Transverse colon (tissue), 4 donors: ENCODE data around the gene ARF5. TPM values are rescaled to one million over a fixed set of nuclear protein-coding genes. Genes with fewer than 3 reads are reported as not detected.

ENCODE experiments used
- DNase-seq: peaks from one replicate; pipeline ENCODE4 v3.0.0-alpha.2; 2019
- H3K27ac ChIP-seq, 4 donors: fragments of 200-600 bp; sonication (generic); 2 replicates each; pipeline ENCODE4 v1.5.1; 2016 to 2018; ENCODE audit warnings: inconsistent platforms in 4 of 4
- H3K27me3 ChIP-seq: fragments of 200-600 bp; sonication (generic); 2 replicates; pipeline ENCODE4 v1.5.1; 2017; ENCODE audit warnings: inconsistent platforms
- H3K36me3 ChIP-seq, 4 donors: fragments of 200-600 bp; sonication (generic); 2 replicates each; pipeline ENCODE4 v1.5.1; 2017 to 2019; ENCODE audit warnings: inconsistent platforms in 4 of 4
- H3K4me1 ChIP-seq, 4 donors: fragments of 200-600 bp; sonication (generic); 2 replicates each; pipeline ENCODE4 v1.5.1; 2017 to 2020; ENCODE audit warnings: inconsistent platforms in 4 of 4
- H3K4me3 ChIP-seq, 4 donors: fragments of 200-600 bp; sonication (generic); 1 replicate in 1 of 4; 2 replicates in 3 of 4; pipeline versions ENCODE4 v1.5.1 to v1.6.1; 2017 to 2019; ENCODE audit warnings: inconsistent platforms in 4 of 4
- H3K9me3 ChIP-seq, 2 donors: fragments of 200-600 bp; sonication (generic); 2 replicates each; pipeline ENCODE4 v1.5.1; 2017 to 2019; ENCODE audit warnings: inconsistent platforms in 2 of 2
- EP300 ChIP-seq: sonication (generic); formaldehyde crosslinking; IDR thresholded peaks from one replicate; pipeline ENCODE4 v1.6.1; 2017; ENCODE audit warnings: antibody characterized with exemption, low read depth
- POLR2A ChIP-seq: fragments of 450-650 bp; IDR thresholded peaks from one replicate; pipeline ENCODE4 v1.6.1; 2016; ENCODE audit warnings: antibody characterized with exemption, mild to moderate bottlenecking, moderate library complexity
- POLR2AphosphoS5 ChIP-seq, 3 donors: sonication (generic); formaldehyde crosslinking; IDR thresholded peaks; one replicate each; pipeline ENCODE4 v1.6.1; 2016; ENCODE audit warnings: antibody characterized with exemption in 3 of 3
- WGBS, 2 donors: methylation state at CpG; one replicate each; pipeline ENCODE4 v1.1.5; 2018; ENCODE audit warnings: low coverage in 1 of 2; 5-methylcytosine and 5-hydroxymethylcytosine counted together
- in situ Hi-C, 4 donors: fragments of 200-750 bp; cut with MboI; loops; one replicate each; pipeline versions ENCODE4 v1.15.0 to v1.15.1; 2017; ENCODE audit warnings: low sequenced_read_pairs in 3 of 4, low pct_ligation_motif_present in 1 of 4, low pct_unique_long_range_greater_than_20kb in 1 of 4
- intact Hi-C: fragments of 100-400 bp; cut with DNase I; formaldehyde crosslinking; loops from one replicate; pipeline ENCODE4 v1.15.1; 2023; ENCODE audit warnings: low total_unique reads
- total RNA-seq, 4 donors: library from RNA; depleted of rRNA; stranded (reverse); fragments of >200 nt; gene quantifications; one replicate each; pipeline ENCODE4 v1.1.0, GENCODE V29; 2016
- TF ChIP-seq, protein P1 (sequence below), 5 experiments: fragments of 200-600 bp in 3 of 5; fragments of 450-650 bp in 2 of 5; sonication (generic) in 3 of 5; IDR thresholded peaks; 1 replicate in 2 of 5; 2 replicates in 3 of 5; pipeline ENCODE4 v1.5.1; 2016 to 2017; ENCODE audit warnings: antibody characterized with exemption in 5 of 5, inconsistent platforms in 3 of 5, mild to moderate bottlenecking in 2 of 5, moderate library complexity in 1 of 5

The ARF5 gene
- total RNA-seq, 4 donors from 2014 or later = 70.1 to 379 (median 194) TPM

- in situ Hi-C loops (no loop called here), intact Hi-C loops (no loop called here)
- Histone ChIP-seq H3K27me3 (peaks cover 26% of the 10 kb centered on the region), H3K36me3 (no peaks in the 10 kb centered on the region), H3K9me3 (no peaks in the 10 kb centered on the region), H3K4me3 (no peak overlapping the region), H3K27ac (no peak overlapping the region), H3K4me1 (no peaks in the 10 kb centered on the region)
- no peak for DNase-seq
- WGBS, 2 donors = 79% methylated on average over 1 of the region's 1 CpG; no CpG with 5 or more reads in 1 of the 2 donors
- TF ChIP-seq EP300 (no peak), POLR2A (no peak), POLR2AphosphoS5 (IDR thresholded peaks at IDR 0.05) (no peak)
- TF ChIP-seq, protein P1, sequence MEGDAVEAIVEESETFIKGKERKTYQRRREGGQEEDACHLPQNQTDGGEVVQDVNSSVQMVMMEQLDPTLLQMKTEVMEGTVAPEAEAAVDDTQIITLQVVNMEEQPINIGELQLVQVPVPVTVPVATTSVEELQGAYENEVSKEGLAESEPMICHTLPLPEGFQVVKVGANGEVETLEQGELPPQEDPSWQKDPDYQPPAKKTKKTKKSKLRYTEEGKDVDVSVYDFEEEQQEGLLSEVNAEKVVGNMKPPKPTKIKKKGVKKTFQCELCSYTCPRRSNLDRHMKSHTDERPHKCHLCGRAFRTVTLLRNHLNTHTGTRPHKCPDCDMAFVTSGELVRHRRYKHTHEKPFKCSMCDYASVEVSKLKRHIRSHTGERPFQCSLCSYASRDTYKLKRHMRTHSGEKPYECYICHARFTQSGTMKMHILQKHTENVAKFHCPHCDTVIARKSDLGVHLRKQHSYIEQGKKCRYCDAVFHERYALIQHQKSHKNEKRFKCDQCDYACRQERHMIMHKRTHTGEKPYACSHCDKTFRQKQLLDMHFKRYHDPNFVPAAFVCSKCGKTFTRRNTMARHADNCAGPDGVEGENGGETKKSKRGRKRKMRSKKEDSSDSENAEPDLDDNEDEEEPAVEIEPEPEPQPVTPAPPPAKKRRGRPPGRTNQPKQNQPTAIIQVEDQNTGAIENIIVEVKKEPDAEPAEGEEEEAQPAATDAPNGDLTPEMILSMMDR (IDR thresholded peaks at IDR 0.05) = no peak
These were observed 24.1 kb downstream of the ARF5 start for GRCh38 chr7:127612263-127612662.

DNA sequence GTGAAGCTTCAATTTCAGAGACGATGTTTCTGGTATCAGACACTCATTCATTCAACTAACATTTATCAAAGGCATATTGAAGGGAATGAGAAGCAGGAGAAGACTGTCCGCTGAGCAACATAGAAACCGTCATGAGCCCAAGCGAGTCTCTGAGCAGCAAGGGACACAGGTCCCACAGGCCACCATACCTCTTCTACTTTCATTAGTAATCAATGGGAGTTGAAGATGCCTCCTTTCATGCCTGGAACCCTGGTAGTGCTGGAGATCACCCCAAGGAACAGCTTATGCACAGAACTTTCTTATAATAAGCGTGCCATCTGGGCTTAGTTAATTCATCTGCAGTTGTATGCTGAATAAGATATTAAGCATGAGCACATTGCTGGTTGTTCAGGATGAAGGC, 28.5 kb downstream of the ARF5 start:
- Histone ChIP-seq H3K9me3 (no peaks in the 10 kb centered on the region), H3K4me1 (no peaks in the 10 kb centered on the region), H3K36me3 (no peaks in the 10 kb centered on the region), H3K4me3 (no peak overlapping the region), H3K27me3 (peaks cover 61% of the 10 kb centered on the region), H3K27ac (no peak overlapping the region)
- no peak for DNase-seq
- TF ChIP-seq POLR2AphosphoS5 (IDR thresholded peaks at IDR 0.05) (no peak), EP300 (no peak), POLR2A (no peak)
- TF ChIP-seq, protein P1 (IDR thresholded peaks at IDR 0.05) = no peak
- intact Hi-C loops = no loop called here
- in situ Hi-C loops = no loop called here
- WGBS, 2 donors = 83 to 91% methylated on average over 2 to 5 of the region's 5 CpGs

- Histone ChIP-seq H3K9me3 (no peaks in the 10 kb centered on the region), H3K27ac (no peak within 1 kb of the TSS), H3K36me3 (no peaks in the 10 kb centered on the region), H3K4me3 (no peak within 1 kb of the TSS), H3K4me1 (no peaks in the 10 kb centered on the region), H3K27me3 (peaks cover 63% of the 10 kb centered on the region)
- intact Hi-C loops = no loop called here
- no peak for DNase-seq
- in situ Hi-C loops = no loop called here
- WGBS, 2 donors = 59% methylated on average over 2 of the region's 2 CpGs; no CpG with 5 or more reads in 1 of the 2 donors
- TF ChIP-seq, protein P1 (IDR thresholded peaks at IDR 0.05) = no peak
- TF ChIP-seq POLR2AphosphoS5 (IDR thresholded peaks at IDR 0.05) = no peak
- no peak for TF ChIP-seq POLR2A
- no peak for TF ChIP-seq EP300
These were observed 29.8 kb downstream of the ARF5 start, which contains the start of gene PAX4 for GRCh38 chr7:127618042-127618441. Gene PAX4, minus strand, starts transcription at chr7:127618142. Its CDS starts 2,214 bp downstream, at chr7:127615928.

GRCh38 chr7:127618775-127619174, 30.6 kb downstream of the ARF5 start:
- no peak for TF ChIP-seq POLR2AphosphoS5 (IDR thresholded peaks at IDR 0.05)
- DNase-seq = no peak
- in situ Hi-C loops (no loop called here), intact Hi-C loops (no loop called here)
- Histone ChIP-seq H3K27ac (no peak overlapping the region), H3K36me3 (no peaks in the 10 kb centered on the region), H3K4me1 (no peaks in the 10 kb centered on the region), H3K4me3 (no peak overlapping the region), H3K27me3 (peaks cover 63% of the 10 kb centered on the region), H3K9me3 (no peaks in the 10 kb centered on the region)
- WGBS, 2 donors = 63% methylated on average over 1 of the region's 1 CpG; no CpG with 5 or more reads in 1 of the 2 donors
